Thyroid gland (tissue), 4 donors: ENCODE data around the gene FOXC2. TPM values are rescaled to one million over a fixed set of nuclear protein-coding genes. Genes with fewer than 3 reads are reported as not detected.

Experiments
- DNase-seq, 2 donors: peaks; one replicate each; pipeline ENCODE4 v3.0.0-alpha.2; 2019
- H3K27ac ChIP-seq, 3 donors: fragments of 200-600 bp; sonication (generic); 1 replicate in 2 of 3; 2 replicates in 1 of 3; pipeline ENCODE4 v1.5.1; 2016 to 2019; ENCODE audit warnings: mild to moderate bottlenecking in 1 of 3, moderate library complexity in 1 of 3
- H3K27me3 ChIP-seq: fragments of 200-600 bp; sonication (generic); one replicate; pipeline ENCODE4 v1.5.1; 2019
- H3K36me3 ChIP-seq, 2 donors: fragments of 200-600 bp; sonication (generic); one replicate each; pipeline ENCODE4 v1.5.1; 2016 to 2019
- H3K4me1 ChIP-seq, 2 donors: fragments of 200-600 bp; sonication (generic); one replicate each; pipeline ENCODE4 v1.5.1; 2017 to 2019
- H3K4me3 ChIP-seq, 3 donors: fragments of 200-600 bp; sonication (generic); replicated peaks in 1 of 3; 1 replicate in 2 of 3; 2 replicates in 1 of 3; pipeline ENCODE4 v1.5.1; 2016; ENCODE audit warnings: mild to moderate bottlenecking in 1 of 3
- H3K9me3 ChIP-seq: fragments of 200-600 bp; sonication (generic); one replicate; pipeline ENCODE4 v1.5.1; 2017
- POLR2A ChIP-seq, 2 donors: fragments of 450-650 bp; IDR thresholded peaks; one replicate each; pipeline ENCODE4 v1.6.1; 2017; ENCODE audit warnings: antibody characterized with exemption in 2 of 2, mild to moderate bottlenecking in 2 of 2, moderate library complexity in 1 of 2
- WGBS, 2 donors: methylation state at CpG; one replicate each; pipeline ENCODE4 v1.1.5; 2017; 5-methylcytosine and 5-hydroxymethylcytosine counted together
- intact Hi-C: fragments of 100-400 bp; cut with DNase I; formaldehyde crosslinking; loops from one replicate; pipeline ENCODE4 v1.15.1; 2023
- total RNA-seq, 4 donors: library from RNA; depleted of rRNA; stranded (reverse); fragments of >200 nt; gene quantifications; one replicate each; pipeline ENCODE4 v1.2.3, GENCODE V29; 2016
- TF ChIP-seq, protein P1 (sequence below), 6 experiments: fragments of 200-600 bp in 3 of 6; fragments of 450-650 bp in 3 of 6; sonication (generic) in 3 of 6; IDR thresholded peaks; one replicate each; pipeline ENCODE4 v1.5.1; 2016 to 2019; ENCODE audit warnings: antibody characterized with exemption in 6 of 6, mild to moderate bottlenecking in 2 of 6, inconsistent platforms in 1 of 6, moderate library complexity in 1 of 6

FOXC2 gene
- total RNA-seq, 4 donors from 2014 or later: 1.9 to 4.0 (median 2.1) TPM

DNA sequence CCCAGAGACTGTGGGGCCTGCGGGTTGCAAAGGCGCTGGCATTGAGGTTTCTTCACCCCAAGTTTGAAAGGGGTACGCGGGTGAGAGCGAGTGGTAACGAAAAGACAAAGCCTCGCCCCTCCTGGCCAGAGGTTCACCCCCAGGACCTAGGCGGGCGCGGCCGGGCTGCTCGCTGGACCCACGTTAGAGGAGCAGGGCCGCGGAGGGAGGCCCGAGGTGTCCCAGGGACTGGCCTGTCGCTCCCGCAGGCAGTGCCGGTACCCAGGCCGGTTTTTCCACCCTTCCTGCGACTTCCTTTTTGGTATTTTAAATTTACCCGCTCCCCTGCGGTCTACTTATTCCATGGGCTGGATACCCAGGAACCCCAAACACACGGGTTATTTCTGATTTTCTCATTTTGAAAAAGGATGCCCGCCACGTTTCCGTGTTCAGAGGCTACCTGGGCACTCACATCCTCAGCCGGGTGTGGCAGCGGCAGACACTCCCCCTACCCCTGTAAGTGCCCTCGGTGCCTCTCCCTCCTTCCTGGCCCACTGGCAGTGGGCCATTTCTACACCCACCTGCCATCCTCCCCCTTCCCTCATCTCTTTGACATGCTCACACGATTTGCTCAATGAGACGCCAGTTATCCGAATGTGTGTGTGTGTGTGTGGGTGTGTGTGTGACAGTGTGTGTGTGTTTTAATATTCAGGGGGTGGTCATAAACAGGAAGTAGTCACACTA is 10.1 kb downstream of the FOXC2 start:
- no peak for DNase-seq
- TF ChIP-seq POLR2A (IDR thresholded peaks at IDR 0.05): no peak
- TF ChIP-seq, protein P1, sequence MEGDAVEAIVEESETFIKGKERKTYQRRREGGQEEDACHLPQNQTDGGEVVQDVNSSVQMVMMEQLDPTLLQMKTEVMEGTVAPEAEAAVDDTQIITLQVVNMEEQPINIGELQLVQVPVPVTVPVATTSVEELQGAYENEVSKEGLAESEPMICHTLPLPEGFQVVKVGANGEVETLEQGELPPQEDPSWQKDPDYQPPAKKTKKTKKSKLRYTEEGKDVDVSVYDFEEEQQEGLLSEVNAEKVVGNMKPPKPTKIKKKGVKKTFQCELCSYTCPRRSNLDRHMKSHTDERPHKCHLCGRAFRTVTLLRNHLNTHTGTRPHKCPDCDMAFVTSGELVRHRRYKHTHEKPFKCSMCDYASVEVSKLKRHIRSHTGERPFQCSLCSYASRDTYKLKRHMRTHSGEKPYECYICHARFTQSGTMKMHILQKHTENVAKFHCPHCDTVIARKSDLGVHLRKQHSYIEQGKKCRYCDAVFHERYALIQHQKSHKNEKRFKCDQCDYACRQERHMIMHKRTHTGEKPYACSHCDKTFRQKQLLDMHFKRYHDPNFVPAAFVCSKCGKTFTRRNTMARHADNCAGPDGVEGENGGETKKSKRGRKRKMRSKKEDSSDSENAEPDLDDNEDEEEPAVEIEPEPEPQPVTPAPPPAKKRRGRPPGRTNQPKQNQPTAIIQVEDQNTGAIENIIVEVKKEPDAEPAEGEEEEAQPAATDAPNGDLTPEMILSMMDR (IDR thresholded peaks at IDR 0.05): no peak
- WGBS, 2 donors: 23 to 37% methylated on average over 28 to 33 of the region's 33 CpGs
- Histone ChIP-seq H3K36me3 (no peaks in the 10 kb centered on the region), H3K27me3 (peaks cover 3% of the 10 kb centered on the region), H3K9me3 (no peaks in the 10 kb centered on the region), H3K27ac (peak overlapping the region in 1 of 3 donors; percentile 36), H3K4me1 (peaks cover 0 to 4% of the 10 kb centered on the region in 2 donors), H3K4me3 (no peak overlapping the region)
- intact Hi-C loops: no loop called here

DNA sequence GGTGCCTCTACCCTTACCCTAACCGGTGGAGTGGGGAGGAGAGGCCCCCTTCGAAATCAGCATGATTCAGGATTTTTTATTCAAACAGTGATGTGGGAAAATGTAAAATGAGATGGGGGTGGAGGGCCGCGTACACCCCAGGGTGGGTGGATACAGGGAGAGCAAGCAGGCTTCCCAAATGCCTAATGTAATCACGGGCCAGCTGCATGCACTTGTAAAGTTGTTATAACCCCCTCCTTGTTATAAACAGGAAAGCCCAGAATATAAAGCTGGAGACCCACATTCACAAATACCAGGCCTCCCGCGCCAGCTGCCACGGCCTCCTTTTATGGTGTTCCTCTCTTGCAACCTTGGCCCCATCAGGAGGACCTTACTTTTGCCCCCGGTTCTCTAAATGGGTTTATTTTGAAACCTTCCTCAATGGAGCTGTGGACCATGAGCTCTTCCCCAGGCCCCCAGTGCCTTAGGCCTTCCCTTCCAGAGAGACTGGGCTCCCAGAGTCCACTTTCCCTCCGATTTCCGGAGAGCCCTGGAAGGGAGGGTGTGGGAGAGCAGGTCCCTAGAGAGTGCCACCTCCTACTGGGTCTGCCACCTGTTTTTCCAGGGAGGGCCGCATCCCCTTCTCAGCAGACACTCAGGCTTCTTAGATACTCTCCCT is 10.8 kb downstream of the FOXC2 start:
- Histone ChIP-seq H3K36me3 (no peaks in the 10 kb centered on the region), H3K27ac (peak overlapping the region in 1 of 3 donors; percentile 36), H3K27me3 (peaks cover 3% of the 10 kb centered on the region), H3K4me1 (peaks cover 0 to 4% of the 10 kb centered on the region in 2 donors), H3K4me3 (no peak overlapping the region), H3K9me3 (no peaks in the 10 kb centered on the region)
- intact Hi-C loops: no loop called here
- 37 to 47% methylated on average over 12 of the region's 12 CpGs for WGBS, 2 donors
- TF ChIP-seq, protein P1 (IDR thresholded peaks at IDR 0.05): no peak
- no peak for TF ChIP-seq POLR2A (IDR thresholded peaks at IDR 0.05)
- no peak for DNase-seq

DNA sequence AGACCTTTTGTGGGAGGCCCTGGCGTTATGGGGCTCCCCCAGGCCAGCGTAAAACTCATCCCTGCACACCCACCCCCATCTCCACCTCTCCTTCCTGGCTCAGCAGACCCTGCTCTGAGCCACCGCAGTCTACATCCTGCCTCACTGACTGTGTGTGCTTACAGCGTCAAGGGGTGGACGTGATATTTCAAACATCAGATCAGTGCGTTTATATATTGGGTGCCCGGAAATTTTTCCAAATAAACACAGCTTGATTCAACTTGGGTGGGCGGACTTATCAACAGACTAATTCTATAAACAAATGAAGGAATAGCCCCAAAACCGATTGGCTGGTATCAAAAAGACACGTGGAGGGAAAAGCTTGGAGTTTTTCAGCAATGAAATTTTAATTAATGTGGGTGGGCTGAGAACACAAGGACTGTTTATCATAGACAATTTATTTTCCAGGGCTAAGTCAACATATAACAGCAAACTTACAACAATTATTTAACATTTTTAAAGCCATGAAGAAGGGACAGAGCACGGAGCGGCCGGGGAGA is 11.5 kb downstream of the FOXC2 start, which contains the start of gene FOXL1:
FOXL1 (plus strand) TSS at position 489 of the 539 bp plus-strand sequence. CDS start 175 bp downstream, outside the sequence.
- DNase-seq: no peak
- Histone ChIP-seq H3K27me3 (peaks cover 3% of the 10 kb centered on the region), H3K4me1 (peaks cover 0 to 4% of the 10 kb centered on the region in 2 donors), H3K36me3 (no peaks in the 10 kb centered on the region), H3K9me3 (no peaks in the 10 kb centered on the region), H3K27ac (peak within 1 kb of the TSS in 1 of 3 donors; percentile 36), H3K4me3 (no peak within 1 kb of the TSS)
- intact Hi-C loops: no loop called here
- TF ChIP-seq, protein P1 (IDR thresholded peaks at IDR 0.05): no peak
- no peak for TF ChIP-seq POLR2A (IDR thresholded peaks at IDR 0.05)
- WGBS, 2 donors: 23 to 42% methylated on average over 13 of the region's 13 CpGs

DNA sequence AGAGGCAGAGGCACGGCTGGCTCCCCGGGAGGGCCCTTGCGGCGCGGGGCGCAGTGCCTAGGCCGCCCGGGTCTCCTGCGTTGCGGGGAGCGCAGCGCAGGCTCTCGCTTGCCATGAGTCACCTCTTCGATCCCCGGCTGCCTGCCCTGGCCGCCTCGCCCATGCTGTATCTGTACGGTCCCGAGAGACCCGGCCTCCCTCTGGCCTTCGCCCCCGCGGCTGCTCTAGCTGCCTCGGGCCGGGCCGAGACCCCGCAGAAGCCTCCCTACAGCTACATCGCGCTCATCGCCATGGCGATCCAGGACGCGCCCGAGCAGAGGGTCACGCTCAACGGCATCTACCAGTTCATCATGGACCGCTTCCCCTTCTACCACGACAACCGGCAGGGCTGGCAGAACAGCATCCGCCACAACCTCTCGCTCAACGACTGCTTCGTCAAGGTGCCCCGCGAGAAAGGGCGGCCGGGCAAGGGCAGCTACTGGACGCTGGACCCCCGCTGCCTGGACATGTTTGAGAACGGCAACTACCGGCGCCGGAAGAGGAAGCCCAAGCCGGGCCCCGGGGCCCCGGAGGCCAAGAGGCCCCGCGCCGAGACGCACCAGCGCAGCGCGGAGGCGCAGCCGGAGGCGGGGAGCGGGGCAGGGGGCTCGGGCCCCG is 12.1 kb downstream of the FOXC2 start:
- H3K36me3 ChIP-seq: no peaks in the 10 kb centered on the region
- H3K4me1 ChIP-seq: peaks cover 0 to 4% of the 10 kb centered on the region in 2 donors
- WGBS, 2 donors: 8 to 23% methylated on average over 24 to 25 of the region's 69 CpGs
- H3K27me3 ChIP-seq: peaks cover 3% of the 10 kb centered on the region
- no peaks in the 10 kb centered on the region for H3K9me3 ChIP-seq
- H3K4me3 ChIP-seq: no peak overlapping the region
- no peak for DNase-seq
- no peak overlapping the region for H3K27ac ChIP-seq
- intact Hi-C loops: no loop called here
- TF ChIP-seq, protein P1 (IDR thresholded peaks at IDR 0.05): no peak
- no peak for TF ChIP-seq POLR2A (IDR thresholded peaks at IDR 0.05)
